Activated gamma-delta T cell treated with anti-CD3 and anti-CD28 coated beads, Interleukin-2, amount 50 U/mL, for 16 hours (primary cell): ENCODE data around the gene PCID2.

ENCODE experiments used
- DNase-seq: peaks from one replicate; pipeline ENCODE4 v3.0.0-alpha.2; 2020; ENCODE audit warnings: low read depth

PCID2 gene

DNA sequence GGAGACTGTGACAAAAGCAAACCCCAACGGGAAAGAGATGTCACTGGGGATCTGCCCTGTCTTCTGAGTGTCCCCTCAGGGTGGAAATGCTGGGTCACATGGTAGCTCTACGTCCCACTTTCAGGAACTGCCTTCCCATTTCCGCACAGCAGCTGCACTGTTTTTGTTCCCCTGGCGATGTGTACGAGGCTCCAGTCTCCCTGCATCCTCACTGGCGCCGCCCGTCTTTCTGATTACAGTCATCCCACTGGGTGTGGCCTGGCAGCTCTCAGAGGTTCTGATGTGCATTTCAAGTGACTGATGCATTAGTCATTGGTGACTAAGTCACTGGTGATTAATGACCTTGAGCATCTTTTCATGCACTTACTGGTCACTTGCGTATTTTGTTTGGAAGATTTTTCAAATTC lies 21.2 kb downstream of the PCID2 start:
- DNase-seq: no peak

DNA sequence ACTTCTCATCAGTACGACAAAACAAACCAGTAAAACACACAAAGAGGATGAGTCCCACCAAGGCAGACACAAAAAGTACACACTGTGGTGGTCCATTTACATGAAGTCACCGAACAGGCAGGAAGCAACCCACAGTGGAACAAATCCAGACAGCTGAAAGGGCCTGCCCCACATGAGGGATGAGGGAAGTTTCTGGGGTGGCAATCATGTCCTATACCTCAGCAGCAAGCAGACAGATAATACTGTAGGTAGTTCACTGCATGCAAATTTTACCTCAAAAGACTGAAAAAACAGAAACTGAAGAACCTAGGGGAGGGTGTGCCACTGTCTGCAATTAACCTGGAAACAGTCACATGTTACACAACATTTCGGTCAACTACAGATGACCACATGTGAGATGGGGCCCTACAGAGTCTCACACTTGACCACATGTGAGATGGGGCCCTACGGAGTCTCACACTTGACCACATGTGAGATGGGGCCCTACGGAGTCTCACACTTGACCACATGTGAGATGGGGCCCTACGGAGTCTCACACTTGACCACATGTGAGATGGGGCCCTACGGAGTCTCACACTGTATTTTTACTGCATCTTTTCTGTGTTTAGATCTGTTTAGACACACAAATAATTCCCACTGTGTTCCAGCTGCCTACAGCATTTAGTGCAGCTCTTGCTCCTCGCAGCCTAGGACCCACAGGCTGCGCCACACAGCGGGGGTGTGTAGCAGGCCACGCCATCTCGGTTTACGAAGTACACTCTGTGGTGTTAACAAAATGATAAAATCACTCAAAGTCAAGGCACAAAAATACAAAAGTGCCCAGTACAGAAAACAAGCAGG lies 22.2 kb downstream of the PCID2 start:
- DNase-seq: no peak

DNA sequence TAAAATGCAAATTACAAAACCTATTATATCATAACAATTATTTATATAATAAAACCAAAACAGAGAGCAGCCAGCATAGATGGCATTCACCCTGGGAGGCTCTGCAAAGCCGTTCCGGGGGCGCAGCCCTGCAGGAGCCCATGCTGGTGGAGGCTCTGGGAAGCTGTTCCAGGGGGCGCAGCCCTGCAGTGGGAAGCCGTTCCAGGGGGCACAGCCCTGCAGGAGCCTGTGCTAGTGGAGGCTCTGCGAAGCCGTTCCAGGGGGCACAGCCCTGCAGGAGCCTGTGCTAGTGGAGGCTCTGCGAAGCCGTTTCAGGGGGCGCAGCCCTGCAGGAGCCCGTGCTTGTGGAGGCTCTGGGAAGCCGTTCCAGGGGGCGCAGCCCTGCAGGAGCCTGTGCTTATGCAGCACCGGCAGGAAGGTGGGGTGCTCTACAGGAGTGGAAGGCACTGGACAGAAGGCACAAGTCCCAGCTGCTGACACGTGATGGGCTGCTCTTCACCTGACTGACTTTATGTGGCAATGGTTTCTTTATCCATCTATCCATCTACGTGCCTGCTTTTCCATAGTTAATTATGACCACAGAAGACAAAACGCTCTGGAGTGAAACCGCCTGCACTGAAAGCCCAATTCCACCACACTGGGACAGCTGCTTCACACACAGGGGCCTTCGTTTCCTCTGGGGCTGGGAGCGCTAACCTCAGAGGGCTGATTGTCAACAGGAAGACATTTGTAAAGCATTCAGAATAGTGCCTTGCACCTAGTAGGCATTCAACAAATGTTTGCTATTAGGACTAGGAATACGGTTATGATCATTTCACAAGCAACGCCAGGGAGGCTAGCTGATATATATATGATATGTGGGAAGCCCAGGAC lies 23.7 kb downstream of the PCID2 start:
- DNase-seq: no peak

DNA sequence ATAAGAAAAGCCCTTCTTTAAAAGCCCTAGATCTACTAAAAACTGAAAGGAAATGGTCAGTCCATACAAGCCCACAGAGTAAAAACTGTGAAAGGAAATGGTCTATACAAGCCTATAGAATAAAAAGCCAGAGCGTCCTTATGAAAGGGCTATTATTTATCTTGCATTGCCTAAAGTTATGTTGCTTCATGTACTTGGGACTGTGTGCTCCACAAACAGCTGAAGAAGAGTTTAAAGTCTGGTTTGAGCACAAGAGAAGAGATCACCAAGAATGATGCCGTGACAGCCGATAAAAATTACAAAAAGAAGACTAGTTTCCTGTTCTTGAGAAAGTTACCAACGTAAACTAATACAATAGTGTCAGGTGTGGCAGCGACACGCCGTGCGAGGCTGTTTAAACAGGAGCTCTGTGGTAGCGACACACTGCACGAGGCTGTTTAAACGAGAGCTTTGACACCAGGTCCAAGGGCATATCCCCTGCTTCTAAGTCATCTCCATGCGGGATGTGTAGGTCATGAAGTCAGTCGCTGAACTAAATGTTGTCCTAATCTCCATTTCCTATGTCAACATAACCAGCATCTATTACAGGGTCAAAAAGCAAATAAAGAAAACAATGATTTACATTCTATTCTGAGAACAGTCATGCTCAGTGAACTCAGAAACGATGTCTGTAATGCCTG lies 24.9 kb downstream of the PCID2 start:
- DNase-seq: no peak

DNA sequence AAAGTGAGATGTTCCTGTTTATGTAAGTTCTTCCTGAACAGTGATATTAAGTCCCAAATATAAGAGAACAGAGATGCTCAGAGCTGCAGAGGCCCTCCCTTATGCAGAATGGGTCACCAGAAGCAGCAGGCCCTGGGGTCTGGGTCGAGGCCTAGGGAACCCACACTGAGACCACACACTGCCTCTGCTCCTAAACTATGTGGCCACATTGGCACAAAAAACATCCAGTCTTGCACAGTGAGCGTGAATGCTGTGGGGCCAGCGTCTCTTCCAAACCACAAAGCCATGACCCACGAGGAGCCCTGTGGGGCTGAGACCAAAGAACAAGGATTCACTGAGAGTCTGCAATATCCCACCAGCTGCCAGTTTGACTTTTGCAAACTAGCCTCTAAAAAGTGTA lies 26.4 kb downstream of the PCID2 start:
- no peak for DNase-seq

DNA sequence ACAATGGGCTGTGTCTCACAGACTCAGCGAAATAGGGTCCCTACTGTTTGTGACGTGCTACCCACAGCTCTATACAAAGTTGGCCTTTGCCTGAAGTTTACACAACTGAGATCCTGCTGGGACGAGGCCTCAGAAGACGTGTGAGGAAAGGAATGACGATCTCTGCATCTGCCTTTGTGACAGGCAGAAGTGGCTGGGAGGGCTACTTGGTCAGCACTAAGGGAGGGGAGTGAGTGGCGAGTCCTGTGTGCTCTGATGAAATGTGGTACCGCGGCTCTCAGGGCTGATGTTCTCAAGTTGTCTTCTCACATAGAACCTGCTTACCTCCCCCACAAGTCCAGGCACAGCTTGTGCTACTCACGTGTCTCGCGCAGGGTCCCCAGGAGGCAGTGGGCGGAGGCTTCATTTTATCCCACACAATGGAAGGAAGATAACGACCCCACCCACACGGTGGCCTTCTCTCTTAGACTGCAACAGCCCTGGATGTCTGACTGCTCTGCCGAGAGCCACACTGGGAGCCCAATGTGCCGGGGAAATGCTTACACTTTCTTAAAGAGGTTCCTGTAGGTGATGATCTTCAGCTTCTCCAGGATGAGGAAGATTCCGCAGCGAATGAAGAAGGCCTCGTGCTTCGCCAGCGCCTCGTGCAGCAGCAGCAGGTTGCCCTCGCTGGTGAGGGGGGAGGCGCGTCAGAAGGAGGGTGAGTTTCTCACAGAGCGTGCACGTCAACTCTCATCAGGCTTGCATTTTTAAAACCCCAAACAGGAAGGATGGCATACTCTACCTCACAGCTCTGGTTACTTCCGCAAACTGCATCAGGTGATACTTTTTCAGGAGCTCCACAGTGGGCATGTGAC lies 28.9 kb downstream of the PCID2 start:
- DNase-seq: no peak

DNA sequence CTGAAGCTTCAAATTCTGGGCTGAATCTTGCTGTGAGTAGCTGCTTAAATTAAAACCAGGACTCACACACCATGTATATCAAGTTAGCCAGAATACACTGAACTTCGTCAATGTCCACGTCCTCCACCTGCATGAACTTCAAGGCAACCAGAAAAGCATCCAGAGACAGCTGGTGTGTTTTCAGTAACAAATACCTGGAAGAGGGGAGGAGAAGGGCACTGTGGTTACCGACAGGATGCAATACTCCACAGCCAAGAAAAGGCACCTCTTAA lies 29.6 kb downstream of the PCID2 start:
- DNase-seq: no peak

DNA sequence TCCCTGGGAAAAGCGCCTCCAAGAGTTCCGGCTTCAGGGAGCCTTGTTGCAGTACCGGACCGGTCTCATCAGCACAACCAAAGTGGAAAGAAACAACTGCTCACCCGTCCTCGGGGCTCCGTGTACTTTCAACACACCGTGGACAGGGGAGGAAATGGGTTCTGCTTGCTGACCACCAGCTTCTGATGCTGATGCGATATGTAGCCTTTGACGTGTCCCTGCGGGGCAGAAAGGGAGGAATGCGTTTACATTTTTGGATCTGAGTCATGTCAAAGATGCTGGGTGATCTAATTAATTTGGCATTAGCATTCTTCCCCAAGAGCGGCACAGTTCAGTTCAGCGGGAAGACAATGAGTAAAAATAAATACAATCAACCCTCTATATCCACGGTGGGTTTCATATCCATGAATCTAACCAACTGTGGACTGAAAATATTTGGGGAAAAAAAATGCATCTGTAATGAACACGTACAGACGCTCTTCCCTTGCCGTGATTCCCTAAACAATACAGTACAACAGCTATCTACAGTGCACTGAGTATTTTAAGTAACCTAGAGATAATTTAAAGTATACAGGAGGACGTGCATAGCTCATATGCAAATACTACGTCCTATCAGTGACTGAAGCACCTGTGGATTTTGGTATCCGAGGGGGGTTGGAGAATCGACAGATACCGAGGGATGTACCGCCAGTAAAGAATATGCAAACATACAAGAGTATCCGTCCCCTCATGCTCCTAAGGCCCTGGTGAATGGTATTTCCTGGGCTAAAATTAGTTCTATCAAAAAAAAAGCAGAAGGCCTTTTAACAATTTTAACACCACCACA lies 30.2 kb downstream of the PCID2 start:
- DNase-seq: no peak

DNA sequence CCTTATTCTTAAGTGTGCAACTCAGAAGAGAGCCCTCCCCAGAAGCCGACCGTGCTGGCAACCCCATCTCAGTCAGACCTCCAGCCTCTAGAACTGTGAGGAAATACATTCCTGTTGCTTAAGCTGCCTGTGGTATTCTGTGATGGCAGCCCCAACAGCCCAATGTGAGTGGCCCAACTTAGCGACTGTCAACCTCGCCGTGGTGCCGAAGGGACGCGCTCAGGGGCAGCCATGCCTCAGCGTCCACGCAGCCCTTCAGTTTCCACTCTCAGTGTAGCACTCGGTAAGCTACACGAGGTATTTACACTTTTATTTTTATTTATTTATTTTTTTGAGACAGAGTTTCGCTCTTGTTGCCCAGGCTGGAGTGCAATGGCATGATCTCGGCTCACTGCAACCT lies 31.6 kb downstream of the PCID2 start:
- no peak for DNase-seq

DNA sequence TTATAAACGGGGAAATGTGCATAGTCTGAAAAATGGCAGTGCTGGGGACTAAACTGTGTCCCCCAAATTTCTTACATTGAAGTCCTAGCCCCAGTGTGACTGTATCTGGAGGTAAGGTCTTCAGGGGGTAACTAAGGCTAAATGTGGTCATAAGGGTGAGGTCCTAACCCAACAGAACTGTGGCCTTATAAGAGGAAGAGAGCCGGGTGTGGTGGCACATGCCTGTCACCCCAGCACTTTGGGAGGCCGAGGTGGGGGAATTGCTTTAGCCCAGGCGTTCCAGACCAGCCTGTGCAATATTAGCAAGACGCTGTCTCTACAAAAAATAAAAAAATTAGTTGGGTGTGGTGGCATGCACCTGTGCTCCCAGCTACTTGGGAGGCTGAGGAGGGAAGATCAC lies 32.2 kb downstream of the PCID2 start:
- DNase-seq: peak; percentile 56

DNA sequence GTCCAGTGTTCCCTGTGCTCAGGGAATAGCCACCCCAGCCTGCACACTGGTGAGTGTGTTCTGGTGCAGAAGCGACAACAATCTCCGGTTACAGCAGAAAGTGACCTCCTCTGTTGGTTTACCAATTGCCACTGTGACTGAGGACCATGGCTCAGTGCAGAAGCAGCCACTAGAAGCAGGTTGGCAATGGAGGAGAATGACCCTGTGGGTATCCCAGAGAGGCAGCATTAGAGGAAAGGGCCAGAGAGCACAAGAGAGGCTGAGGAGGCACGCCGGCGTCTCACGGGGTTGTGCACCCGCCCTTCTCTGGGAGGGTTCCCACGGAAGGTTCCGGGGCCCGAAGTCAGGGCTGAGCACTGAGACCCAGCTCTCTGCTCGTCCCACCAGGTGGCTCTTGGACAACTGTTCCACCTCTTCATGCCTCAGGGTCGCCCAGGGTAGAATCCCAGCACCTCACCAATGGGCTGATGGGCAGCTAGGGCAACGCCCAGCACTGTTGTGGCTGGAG lies 36.0 kb downstream of the PCID2 start:
- no peak for DNase-seq

DNA sequence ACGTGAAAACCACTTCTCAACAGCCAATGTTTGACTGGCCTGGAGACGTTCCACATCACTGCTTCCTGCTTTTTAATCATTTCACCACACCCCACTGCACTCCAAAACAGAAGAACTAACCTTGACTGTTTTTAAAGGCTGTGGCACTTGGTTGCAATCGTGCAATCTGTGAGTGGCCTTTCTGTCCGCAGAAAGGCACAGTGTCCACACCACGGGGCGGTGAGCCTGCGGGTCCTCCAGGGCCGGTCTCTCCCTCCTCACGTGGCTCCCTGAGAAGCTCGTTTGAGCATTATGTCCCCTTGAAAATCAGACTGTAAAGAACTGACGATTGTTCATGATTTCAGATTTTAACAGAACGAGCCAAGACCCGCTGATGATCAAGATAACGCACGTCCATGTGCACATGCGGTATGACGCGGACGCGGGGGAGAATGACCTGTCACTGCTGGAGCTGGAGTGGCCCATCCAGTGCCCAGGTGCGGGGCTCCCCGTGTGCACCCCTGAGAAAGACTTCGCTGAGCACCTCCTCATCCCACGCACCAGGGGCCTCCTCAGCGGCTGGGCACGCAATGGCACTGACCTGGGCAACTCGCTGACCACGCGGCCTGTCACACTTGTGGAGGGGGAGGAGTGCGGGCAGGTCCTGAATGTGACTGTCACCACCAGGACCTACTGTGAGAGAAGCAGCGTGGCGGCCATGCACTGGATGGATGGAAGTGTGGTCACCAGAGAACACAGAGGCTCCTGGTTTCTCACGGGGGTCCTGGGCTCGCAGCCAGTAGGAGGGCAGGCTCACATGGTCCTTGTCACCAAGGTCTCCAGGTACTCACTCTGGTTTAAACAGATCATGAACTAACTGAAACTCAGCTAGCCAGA lies 37.0 kb downstream of the PCID2 start:
- no peak for DNase-seq

DNA sequence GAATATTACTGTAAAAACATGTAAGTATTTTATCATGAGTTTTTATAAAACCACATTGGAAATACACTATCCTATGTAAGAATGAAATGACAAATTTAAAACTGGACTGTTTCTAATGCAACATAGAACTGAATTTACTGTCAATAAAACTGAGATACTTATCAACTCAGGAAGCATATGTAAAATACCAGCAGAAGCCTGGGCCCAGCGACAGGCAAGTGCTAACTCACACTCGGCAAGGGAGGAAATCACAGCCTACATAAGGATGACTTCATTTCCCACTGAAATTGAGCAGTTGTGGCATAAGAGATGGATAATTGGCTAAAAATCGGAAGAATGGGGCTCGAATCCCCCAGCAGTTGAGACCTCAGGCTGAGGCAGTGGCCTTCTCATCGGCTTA lies 38.0 kb downstream of the PCID2 start:
- DNase-seq: no peak

DNA sequence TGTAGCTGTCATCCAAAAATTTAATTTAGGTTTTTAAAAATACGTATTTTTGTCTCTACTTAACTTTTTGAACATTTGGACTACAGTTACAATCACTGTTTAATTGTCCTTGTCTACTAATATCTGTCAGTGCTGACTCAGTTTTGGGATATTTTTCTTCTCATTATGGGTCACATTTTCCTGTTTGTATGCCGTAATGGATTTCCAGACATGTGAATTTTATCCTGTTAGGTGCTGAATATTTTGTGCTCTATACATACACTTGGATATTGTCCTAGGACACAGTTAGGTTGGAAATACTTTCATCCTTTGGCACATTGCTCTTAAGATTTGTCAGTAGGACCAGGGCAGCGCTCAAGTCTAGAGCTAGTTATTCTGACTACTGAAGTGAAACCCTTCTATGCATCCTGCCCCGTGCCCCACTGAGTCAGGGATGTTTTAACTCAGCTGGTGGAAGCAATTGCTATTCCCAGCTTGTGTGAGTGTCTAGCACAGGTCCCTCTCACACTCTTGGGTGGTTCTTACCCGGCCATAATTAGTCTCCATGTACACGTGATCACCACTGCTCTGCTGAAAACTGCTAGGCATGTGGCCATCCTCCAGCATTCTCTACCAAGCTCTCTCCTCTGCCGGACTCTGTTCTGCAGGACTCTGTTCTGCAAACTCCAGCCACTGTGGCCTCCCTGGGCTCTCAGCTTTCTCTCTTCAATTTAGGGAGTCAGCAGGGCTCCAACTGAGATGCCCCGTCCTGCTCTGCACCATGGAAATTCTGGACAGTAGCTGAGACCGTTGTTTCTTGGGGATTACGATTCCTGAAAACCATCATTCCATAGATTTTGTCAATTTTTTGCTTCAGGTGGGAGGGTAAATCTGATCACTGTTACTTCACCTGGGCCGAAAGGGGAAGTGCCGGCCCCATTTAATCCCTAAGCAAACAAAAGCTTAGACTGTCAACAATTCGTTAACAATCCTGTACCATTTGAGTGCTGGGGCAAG lies 38.9 kb downstream of the PCID2 start:
- no peak for DNase-seq

DNA sequence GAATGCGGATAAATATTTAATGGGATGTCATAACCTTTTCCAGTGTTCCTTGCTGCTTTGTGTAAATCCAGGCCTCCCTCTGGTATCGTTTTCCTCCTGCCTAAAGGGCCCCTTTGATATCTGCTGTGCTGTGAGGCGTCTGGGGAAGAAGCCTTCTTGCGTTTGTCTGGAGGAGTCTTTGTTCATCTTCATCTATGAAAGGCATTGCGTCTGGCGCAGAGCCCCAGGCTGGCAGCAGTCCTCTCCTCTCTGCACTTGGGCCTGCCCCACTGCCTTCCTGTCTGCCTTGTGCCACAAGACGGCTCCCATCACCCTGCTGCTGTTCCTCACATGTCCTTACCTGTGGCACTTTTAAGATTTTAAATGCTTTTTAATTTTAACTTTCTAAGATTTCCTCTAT lies 40.3 kb downstream of the PCID2 start:
- no peak for DNase-seq

DNA sequence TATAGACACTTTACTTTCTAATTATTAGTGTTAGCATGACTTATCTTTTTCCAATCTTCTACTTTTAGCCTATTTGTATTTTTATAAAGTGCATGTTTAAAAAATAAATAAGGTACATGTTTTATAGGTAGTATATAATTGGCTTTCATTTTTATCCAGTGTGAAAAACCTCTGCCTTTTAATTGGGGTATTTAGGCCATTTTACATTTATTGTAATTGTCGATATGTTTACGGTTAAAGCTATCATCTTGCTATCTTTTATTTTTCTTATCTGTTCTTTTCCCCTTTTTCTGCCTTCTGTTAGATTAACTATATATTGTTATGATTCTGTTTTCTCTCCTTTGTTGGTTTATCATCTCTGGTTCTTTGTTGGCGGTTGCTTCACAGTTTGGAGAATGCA lies 40.9 kb downstream of the PCID2 start:
- no peak for DNase-seq

DNA sequence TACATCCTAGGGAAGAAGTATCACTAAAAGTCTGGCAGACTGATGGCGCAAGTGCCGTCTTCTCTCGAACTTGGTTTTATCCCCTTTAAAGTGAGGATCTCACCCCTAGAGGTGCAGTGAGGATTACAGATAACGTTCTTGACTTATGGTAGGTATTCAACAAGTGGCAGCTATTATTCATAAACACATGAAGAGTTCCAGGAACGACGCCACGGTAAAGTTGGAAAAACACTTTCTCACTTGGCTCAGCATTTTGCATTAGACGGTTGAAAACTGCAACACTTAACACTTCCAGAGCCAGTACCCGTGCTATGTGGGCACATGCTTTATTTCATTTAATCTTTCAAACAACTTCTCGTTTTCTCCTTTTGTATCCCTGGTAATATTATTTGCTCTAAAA lies 41.3 kb downstream of the PCID2 start:
- no peak for DNase-seq

DNA sequence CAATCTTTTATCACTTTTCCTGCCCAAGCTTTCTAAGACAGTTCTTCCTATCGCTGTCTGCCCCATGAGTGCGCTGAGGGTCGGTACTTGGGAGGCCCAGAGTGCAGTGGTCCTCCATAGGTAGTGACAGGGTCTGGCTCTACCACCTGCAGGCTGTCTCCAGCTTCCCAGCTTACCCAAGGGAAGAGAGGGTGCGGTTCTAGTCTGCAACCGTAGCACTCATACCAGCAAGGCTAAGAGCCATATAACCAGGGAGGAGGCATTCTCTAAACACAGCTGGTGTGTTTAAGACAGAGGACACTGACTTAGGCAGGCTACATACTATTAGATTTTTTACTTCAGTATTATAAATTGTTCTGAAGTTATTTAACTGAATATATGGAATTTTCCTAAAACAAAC lies 41.8 kb downstream of the PCID2 start:
- no peak for DNase-seq

DNA sequence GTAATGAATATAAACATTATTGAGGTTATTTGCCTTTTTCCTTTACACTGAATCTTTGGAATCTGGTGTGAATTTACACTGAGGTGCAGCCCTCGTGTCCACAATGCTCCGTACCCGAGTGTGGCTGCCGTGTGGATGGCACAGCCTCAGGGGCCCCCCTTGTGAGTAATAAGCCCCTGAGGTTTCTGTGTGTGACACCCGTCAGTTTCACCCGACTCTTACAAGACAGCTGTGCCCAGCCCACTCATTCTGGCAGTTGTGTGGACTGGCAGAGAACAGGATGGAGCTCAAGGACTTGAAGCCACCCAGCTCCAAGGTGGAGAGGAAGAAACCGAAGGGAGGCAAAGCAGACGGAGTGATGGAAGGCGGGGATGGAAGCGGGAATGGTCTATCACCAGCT lies 42.2 kb downstream of the PCID2 start:
- DNase-seq: no peak
